Left kidney (tissue), 2 donors: ENCODE results near the gene CDH4. TPM values are rescaled to one million over a fixed set of nuclear protein-coding genes. Genes with fewer than 3 reads are reported as not detected.
"Not testable (repeated sequence)": the region's sequence is repeated elsewhere in the genome, so short reads cannot be mapped to it uniquely, and the experiment has no call there.

Source experiments
- DNase-seq: peaks from one replicate; pipeline ENCODE4 v3.0.0-alpha.2; 2013
- polyA plus RNA-seq: library from polyadenylated mRNA; unstranded; fragments of 120-200 nt; gene quantifications from one replicate; pipeline ENCODE4 v1.2.1, GENCODE V29; 2013; ENCODE audit not compliant: insufficient read length

Gene CDH4
- polyA plus RNA-seq, 1 donor: 7.3 TPM

- peak; percentile 32 for DNase-seq
Measured at GRCh38 chr20:61253640-61254511, 1.8 kb downstream of the CDH4 start.

- DNase-seq: no peak
Measured at GRCh38 chr20:61254881-61255626, 3.0 kb downstream of the CDH4 start.

GRCh38 chr20:61256365-61256764 lies 4.3 kb downstream of the CDH4 start:
- DNase-seq: no peak

- DNase-seq: no peak
Measured at GRCh38 chr20:61256824-61257223, 4.8 kb downstream of the CDH4 start.

- DNase-seq: no peak
Measured at GRCh38 chr20:61257611-61258010, 5.5 kb downstream of the CDH4 start.

GRCh38 chr20:61259741-61260140 lies 7.7 kb downstream of the CDH4 start:
- no peak for DNase-seq

- no peak for DNase-seq
Measured at GRCh38 chr20:61260905-61261304, 8.8 kb downstream of the CDH4 start.

- DNase-seq: no peak
Measured at GRCh38 chr20:61262036-61262435, 10.0 kb downstream of the CDH4 start.

- no peak for DNase-seq
Measured at GRCh38 chr20:61262514-61262913, 10.5 kb downstream of the CDH4 start.

GRCh38 chr20:61263084-61263695 lies 11.1 kb downstream of the CDH4 start:
- no peak for DNase-seq

GRCh38 chr20:61263938-61264337 lies 11.9 kb downstream of the CDH4 start:
- DNase-seq: no peak

- no peak for DNase-seq
Measured at GRCh38 chr20:61267241-61267640, 15.2 kb downstream of the CDH4 start.

- no peak for DNase-seq
Measured at GRCh38 chr20:61268024-61268423, 16.0 kb downstream of the CDH4 start.

- peak; percentile 27 for DNase-seq
Measured at GRCh38 chr20:61271312-61272231, 19.5 kb downstream of the CDH4 start.

- not testable (repeated sequence) for DNase-seq
Measured at GRCh38 chr20:61273024-61273423, 21.0 kb downstream of the CDH4 start.

GRCh38 chr20:61273666-61274065 lies 21.6 kb downstream of the CDH4 start:
- DNase-seq: not testable (repeated sequence)

GRCh38 chr20:61274326-61274725 lies 22.3 kb downstream of the CDH4 start:
- no peak for DNase-seq

GRCh38 chr20:61278296-61278695 lies 26.2 kb downstream of the CDH4 start:
- no peak for DNase-seq

GRCh38 chr20:61279621-61280150 lies 27.6 kb downstream of the CDH4 start:
- DNase-seq: no peak

- DNase-seq: no peak
Measured at GRCh38 chr20:61280217-61280980, 28.3 kb downstream of the CDH4 start.
